D721Med (cell line): Measurements from ENCODE around the gene TRPC4AP.

Experiments
- DNase-seq: peaks from one replicate; pipeline ENCODE4 v3.0.0; 2011; ENCODE audit warnings: low spot score; ENCODE audit not compliant: insufficient read length
- FAIRE-seq: peaks from 2 replicates; lab custom pipeline; 2011; peaks lifted over from hg19 to GRCh38; lab: Jason Lieb, UNC
- CTCF ChIP-seq: IDR thresholded peaks from 2 replicates; pipeline ENCODE4 v1.5.1; 2012; ENCODE audit warnings: mild to moderate bottlenecking, control low read depth; ENCODE audit not compliant: insufficient read depth; ENCODE audit errors: missing control alignments

The TRPC4AP gene

GRCh38 chr20:34992751-34993417, 99.7 kb downstream of the TRPC4AP start:
- TF ChIP-seq CTCF, result no peak
- DNase-seq, result no peak
- FAIRE-seq, result no peak

GRCh38 chr20:34990661-34991214, 101.9 kb downstream of the TRPC4AP start:
- no peak for FAIRE-seq
- TF ChIP-seq CTCF, result no peak
- DNase-seq, result no peak

- DNase-seq (no peak), FAIRE-seq (no peak)
- no peak for TF ChIP-seq CTCF
These were observed 102.4 kb downstream of the TRPC4AP start for GRCh38 chr20:34990231-34990630.

- no peak for DNase-seq
- FAIRE-seq, result no peak
- no peak for TF ChIP-seq CTCF
These were observed 102.9 kb downstream of the TRPC4AP start for GRCh38 chr20:34989670-34990069.

- FAIRE-seq, result no peak
- no peak for TF ChIP-seq CTCF
- DNase-seq, result no peak
These were observed 103.5 kb downstream of the TRPC4AP start for GRCh38 chr20:34989118-34989517.

GRCh38 chr20:34988191-34988540, 104.4 kb downstream of the TRPC4AP start:
- DNase-seq (no peak), FAIRE-seq (no peak)
- TF ChIP-seq CTCF, result no peak

- FAIRE-seq (no peak), DNase-seq (no peak)
- no peak for TF ChIP-seq CTCF
These were observed 105.1 kb downstream of the TRPC4AP start for GRCh38 chr20:34987288-34988190.
